GM21786 (cell line): ENCODE measurements around the gene CCNL1.
"Not testable (repeated sequence)": the region's sequence is repeated elsewhere in the genome, so short reads cannot be mapped to it uniquely, and the experiment has no call there.

Experiments used
- ATAC-seq: cut with Tn5 transposase; IDR thresholded peaks from one replicate; pipeline ENCODE4 v1.9.1; 2021; ENCODE audit not compliant: unreplicated experiment

Gene CCNL1

DNA sequence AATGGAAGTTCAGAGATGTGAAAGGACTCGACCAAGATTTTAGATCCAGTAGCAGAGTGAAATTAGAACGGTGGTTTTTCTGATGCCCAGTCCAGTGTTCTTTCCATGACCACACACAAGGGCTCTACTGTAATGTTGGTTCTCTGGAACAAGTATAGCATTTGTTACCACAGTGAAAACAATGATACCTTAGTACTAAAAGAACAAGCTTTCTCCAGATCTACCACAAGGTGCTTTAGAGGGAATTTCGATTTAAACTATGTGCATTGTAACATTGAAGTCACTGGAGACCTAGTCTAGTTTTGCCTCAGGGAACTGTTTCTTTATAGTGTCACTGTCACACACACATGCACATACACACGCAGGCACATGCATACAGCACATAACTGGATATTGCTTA lies 12.8 kb upstream of the CCNL1 start:
- no peak for ATAC-seq

DNA sequence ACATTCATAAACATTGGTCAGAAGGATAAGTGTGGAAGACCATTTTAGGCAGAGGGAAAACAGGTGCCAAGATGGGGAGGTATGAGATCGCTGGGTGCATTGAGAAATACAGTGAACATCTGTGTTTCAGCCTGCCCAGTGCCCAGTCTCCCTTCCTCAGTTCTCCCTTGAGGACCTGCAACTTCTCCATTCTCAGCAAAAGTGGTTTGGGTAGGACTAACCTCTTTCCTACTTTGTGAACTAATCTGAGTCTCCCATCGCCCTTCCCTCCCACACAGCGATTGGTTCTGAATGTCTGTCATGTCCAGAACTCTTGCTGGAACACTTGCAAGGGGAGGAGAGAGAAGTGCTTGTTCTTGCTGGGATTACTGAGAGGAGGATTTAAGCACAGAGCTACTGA lies 10.9 kb upstream of the CCNL1 start:
- ATAC-seq, result no peak

DNA sequence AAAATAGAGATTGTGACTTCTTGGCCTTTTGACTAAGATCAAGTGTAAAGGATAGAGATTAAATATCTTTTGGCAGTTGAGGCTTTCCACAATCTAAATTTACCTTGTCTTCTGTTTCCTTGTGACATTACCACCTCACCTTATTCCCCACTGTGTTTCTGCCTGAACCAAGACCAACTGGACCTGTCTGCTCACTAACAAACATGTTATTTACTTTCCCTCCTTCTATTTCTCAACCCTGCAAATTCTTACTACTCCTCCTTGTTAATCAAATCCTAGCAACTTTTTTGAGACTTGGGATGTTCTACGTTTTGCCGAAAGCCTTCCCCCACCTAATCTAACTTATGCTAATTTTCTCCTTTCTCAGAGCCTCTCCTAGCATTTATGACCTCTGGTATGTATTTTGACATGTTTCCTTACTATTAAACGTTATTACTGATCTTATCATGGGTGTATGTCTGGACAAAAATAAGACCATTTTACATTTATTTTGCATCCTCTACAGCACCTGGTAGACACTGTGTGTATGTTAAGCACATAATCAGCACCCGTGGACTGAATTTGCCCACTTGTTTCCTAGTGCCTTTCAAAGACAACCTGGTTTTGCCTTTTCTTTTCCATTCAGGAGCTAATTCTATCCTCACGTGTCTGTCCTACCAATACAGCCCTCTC lies 7.6 kb upstream of the CCNL1 start:
- no peak for ATAC-seq

DNA sequence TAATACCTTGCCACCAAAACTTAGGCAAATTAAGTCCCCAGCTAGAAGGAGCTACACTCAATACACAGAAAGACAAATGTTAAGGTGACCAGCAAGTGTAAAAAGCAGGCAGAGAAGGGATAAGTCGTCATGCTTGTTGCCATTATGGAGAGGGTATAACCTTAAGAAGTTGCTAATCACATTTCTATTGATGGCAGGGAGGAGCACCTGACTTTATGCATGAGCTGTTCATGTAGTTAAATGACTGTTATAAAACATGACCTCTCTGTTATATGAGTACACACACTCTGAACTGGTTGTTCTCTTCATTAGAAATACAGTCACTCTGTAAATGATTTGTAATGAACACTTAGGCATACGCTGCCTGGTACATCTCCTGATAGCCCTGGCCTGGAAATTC lies 6.6 kb upstream of the CCNL1 start:
- peak; percentile 78 for ATAC-seq

DNA sequence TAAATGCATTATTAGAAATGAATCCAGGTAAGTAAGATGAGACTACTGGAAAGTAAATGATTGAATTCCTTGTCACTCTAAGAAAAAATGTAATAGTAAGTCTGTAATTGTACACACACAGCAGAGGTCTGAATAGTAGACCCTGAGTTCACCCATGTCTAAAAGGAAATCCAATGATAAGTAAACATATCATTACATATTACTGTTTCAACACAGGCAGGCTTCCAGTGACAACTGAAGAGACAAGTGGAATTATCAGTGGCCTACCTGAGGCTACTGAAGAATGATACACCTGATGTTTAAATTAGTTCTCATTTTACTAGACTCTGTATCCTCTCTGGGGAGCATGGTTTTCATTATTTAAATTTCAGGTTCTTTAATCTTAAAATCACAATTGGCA lies 6.2 kb upstream of the CCNL1 start:
- ATAC-seq, result no peak

DNA sequence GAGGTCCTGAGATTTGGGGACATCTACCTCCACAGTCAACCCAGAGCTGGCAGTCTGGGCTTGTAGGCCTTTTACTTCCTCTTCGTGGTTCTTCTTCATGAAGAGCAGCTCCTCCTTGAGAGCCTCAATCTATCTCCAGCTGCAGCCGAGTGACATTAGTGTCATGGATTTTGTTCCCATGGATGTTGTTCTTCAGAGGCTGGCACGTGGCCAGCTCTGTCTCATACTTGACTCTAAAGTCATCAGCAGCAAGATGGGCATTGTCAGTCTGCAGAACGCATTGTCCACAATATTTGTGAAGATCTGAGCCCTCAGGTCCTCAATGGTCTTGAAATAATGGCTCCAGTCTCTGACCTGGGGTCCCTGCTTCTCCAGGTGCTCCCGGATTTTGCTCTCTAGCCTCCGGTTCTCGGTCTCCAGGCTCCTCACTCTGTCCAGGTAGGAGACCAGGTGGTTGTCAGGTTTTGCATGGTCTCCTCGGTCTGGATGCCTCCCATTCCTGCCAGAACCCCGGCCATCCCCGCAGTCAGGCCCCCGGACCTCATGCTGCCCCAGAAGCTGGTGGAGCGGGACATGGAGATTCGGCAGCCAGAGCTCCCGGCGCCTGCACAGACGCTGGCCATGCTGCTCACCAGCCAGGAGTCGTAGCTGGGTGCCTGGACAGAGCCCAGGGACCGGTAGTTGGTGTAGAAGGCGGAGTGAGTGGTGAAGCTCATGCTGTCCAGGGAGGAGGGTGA lies 3.4 kb upstream of the CCNL1 start:
- no peak for ATAC-seq

DNA sequence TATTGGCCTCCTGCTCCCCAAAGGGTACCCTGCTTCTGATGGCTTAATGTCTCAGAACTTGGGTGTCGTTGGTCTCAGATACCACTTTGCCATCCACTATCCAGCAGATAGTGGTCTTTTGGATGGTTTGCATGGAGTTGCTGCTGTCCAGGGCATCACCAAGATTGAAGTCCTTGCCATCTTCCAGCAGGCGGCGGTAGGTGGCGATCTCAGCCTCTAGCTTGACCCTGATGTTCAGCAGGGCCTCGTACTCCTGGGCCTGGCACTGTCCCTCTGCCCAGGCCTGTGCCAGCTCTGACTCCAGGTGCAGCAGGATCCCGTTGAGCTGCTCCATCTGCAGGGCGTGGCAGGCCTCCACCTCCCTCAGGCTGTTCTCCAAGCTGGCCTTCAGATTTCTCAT lies 2.7 kb upstream of the CCNL1 start:
- ATAC-seq, result not testable (repeated sequence)

DNA sequence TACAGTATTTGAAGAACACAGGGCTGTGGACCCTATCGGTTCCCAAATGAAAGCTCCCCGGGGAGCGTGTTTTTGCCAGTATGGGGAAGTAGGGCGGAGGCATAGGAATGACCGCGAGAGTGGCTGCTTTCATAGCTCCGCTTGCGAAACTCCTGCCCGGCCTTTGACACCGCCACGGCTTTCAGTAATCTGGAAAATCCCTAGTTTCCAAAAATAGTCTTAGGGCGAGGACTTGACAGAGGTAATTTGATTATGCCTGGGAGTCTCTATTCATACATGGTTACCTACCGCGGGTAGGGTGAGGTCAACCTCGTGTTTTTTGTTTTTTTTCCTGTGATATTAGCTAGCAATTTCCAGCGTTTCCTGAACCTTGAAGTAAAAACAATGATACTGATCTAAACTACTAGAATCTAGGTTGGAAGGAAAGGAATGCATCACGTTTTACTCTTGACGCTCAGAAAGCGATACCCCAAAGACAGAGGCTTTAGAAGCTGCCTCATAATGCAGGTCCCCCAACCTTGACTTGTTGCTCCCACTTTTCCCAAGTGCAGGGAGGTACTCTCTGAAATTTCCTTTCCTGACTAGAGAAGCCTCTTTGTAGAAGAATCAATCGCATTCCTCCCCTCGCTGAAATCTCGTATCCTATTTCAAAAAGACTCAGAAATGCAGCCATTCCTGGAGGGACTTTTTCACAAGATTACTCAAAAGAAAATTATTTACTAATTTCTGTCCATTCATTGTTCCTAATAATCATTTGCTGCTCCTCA lies 894 bp upstream of the CCNL1 start:
- peak; percentile 29 for ATAC-seq

DNA sequence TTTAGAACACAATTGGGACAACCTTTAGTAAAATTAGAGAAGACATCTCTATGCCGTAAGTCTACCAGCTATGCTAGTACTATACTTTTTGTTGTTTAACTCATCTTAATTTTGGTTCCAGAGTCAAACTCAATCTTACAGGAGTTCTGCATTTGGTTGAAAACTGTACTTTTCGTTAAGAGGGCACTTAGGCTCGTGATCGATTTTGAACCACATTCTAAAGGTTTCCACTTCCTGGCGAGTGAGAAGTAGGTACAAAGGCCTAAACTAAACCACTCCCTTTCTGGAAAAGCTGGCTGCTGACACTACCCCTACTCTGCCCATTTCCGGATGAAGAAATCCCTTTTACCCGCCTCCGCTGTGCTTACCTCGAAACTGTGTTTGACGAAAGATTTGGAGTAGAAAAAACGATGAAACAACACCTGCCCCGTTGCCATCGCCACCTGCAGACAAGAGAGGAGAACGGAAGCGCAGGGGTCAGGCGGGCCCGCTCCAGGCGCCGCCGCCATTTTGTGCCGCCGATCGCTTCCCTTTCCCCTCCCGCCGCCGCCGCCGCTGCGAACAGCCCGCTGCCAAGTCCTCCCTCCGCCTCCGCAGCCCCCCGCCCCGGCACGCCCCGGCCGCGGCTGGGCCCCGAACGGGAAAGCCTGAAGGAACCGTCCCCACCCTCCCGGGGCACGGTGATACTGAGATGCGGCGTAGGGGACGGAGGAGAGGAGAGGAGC lies 748 bp downstream of the CCNL1 start:
- peak; percentile 39 for ATAC-seq

DNA sequence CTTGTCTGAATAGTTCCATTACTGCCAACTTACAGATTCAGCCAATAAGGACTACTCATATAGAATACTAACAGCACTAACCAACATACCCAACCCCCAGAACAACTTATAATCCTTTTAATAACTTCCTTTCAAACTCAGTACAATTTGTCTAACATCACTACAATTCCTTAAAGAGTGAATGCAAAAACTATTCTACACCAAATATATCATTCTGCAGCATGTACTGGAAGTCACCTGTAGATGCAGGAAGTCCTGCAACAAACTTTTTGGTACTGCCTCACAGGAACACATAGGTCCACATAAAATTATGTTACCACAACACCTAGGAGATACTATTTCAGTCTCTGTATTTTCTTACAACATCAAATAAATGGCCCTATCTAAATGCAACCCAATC lies 2.1 kb downstream of the CCNL1 start:
- ATAC-seq, result no peak

DNA sequence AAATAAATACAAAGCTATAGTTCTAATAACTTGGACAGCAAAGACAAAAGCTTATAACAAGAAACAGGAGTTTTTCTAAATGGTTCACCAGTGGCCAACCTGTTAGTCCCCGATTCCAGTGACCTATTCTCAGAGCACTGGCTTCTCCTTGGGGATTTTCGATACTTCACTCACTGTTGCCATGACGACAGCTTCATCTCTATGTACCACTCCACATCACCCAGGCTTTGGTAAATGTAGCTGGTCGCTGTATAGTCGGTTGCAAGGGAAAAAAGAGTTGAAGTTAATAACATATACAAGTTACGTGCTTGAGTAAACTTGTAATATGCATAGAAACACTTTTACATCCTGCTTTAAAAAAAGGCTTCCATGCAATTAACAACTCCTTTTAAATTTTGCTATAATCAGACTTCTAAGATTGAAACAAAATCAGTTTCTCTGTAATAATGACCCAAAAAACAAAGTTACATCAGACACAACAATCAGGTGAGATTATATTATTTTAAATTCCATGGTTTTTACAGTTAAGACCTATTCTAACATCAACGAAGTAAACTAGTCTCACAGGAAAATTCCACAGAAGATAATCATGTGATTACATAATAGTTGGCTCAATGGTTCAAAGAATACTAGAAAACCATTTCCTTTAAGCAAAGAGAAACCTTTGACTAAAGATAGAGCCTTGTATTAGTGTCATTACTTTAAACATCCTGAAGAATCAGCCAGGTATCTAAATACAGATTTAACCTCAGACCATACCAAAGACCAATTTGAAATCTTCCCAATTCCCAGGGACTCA lies 2.9 kb downstream of the CCNL1 start:
- ATAC-seq, result no peak

DNA sequence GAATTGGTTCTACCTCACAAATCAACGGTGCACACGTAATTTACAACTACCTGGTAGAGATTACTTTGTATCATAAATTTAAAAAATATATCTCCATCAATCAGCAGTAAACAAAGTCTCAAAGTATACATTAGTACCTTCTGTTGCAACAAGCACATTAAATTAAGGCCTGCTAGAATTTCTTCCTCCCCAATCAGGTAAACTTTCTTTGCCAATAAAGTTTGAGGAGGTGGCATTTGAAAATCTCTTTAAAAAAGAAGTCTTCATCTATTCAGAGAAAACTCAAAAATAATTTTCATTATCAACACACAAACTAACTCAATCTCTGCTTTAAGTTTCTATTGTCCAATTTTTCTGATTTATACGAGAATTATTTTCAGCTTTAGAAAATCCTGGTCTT lies 4.4 kb downstream of the CCNL1 start:
- no peak for ATAC-seq

DNA sequence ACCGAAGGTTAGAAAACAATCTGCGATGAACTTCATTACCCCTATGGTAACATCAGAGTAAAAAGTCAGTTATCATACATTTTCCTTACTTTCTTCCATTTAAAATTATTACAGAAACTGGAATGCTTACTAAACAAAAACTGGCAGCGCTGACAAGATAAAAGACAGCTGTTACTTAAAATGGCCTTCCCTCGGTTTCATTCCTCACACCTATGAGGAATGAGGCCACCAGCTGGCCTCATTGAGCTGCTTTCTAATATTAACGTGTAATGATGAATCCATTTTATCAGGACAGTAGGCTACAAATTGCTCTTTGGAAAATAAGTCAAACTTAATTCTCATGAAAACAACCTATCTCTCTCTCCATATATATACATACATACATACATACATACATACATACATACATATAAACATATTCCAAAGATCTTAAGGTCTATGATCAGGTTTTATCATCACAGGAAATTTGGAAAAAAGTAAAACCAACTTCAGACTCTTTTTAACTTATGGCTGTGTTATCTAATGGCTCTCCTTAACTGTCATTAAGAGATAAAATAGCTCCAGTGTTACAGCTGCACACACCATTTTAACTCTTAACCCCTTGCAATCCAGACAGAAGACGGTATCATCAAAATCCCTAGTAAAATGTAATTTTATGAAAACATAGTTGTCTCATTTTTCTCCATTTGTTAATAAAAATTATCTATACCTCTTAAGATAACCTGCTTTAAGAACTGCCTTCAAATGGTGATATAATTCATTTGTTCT lies 5.2 kb downstream of the CCNL1 start:
- no peak for ATAC-seq

DNA sequence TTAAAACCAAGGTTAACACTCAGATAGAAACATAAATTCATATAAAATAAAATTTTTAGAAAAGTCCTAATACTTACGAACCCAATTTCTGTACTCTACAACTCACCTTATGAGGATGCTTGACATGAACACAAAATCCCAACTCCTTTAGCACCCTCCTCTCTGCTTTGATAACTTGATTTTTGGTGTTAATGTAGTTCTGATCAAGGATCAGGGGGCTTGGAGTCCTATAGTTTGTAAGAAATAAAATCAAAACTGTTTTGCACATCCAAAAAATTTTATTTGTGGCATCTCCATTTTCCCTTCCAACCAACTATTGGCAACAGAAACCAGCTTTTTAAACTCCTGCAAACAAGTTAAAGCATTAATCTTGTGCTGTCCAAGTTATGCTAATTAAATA lies 7.0 kb downstream of the CCNL1 start:
- no peak for ATAC-seq

DNA sequence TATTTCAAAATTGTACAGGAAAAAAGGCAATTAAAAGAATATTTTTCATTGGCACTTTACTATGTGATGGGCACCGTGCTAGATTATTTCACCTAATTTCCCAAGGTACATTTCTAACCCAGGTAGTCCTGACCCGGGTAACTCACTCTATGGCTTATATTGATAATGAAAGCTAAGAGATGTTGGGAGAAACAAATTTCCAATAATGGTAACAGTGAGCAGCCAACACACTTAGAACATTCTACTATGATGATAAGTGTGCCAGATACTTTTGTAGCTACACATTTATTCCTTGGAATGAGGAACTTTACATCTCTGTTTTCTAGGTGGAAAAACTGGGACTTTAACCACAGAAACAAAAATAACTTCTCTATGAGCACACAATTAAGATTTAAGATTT lies 7.5 kb downstream of the CCNL1 start:
- ATAC-seq, result no peak

DNA sequence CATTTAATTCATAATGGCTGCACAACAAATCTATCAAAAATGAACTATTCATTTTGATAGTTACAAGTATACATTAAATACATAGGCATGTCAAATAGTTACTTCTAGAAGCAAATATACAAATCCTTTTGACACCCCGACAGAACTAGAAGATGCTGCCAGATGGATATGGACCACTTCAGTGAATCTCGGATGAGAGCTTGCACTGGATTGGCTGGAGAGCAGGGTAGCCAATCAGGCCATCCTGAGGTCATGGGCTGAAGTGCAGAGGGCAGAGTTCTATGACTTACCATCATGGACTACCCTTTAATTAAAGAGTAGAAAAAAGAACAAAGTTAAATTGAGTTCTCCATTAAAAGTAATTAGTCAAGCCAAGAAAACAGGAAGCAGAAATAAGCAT lies 8.3 kb downstream of the CCNL1 start:
- ATAC-seq, result no peak

DNA sequence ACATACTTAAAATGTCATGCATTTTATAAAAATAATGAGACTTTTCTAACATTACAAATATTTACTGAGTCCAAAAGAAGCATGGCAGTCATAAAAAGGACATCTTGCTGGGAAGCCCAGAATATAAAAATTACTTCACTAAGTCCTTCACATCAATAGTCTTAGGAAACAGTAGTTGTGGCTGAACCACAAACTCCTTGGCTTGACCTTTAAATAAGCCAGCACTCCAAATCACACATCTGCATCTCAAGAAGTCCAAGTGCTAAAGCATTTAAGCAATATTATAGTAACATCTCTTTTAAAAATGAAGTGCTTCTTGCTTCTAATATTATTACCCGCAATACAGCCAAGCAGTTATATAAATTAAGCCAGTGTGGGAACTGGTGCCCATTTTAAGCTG lies 8.8 kb downstream of the CCNL1 start:
- ATAC-seq, result no peak

DNA sequence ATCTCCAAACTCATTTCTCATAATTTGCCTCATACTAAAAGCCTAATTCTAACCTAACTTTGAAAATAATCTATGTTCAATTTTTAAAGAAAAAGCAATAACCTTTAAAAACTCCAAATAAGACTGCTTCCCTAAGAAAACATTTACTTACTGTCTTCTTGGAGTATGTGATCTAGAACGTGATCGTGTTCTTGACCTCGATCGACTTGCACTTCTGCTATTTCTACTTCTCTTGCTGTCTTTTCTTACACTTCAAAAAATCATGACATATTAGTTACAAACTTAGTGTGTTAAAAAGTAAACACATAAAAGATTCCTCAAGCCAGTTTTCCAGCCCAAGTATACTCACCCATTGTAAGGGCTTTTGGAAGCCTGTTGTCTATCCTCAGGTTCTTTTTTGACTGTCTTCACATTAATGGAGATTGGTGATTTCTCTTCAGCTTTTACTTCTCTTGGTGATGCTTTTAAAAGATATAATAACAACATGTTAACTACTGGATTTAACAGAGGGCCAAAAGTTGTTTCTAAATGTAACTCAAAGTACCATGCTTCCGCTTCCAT lies 10.7 kb downstream of the CCNL1 start:
- no peak for ATAC-seq

DNA sequence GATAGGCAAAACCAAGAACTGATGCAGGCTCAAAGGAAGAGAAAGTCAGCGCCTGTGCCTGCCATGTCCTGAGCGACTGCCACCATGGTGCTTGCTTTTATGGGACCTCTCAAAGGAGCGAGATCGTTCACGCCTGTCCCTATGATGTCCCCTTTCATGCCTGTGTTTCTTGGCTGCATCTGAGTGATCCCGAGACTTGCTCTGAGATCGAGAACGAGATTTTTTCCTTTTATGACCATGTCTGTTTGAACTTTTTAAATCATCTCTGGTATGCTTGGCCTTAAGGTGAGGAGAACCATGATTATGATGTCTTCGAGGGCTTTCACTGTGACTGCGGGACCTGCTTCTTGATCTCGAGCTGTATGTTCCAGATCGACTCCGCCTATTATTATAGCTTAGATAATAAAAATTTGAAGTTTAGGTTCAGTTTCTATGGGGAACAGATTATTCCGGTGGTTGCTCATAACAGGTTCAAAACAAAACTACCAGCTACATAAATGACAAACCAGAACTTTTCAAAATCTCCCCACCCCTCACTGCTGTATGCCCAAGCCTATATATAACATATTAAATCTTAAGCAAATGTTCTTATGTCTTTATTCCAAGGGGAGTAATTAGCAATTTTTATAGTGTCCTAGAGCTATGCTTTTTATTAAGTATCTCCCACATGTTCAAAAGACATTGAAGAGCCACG lies 11.6 kb downstream of the CCNL1 start:
- ATAC-seq, result no peak
